Tibial artery (tissue), 4 donors: Measurements from ENCODE around the gene CDH4.

Experiments
- DNase-seq, 2 donors: peaks; one replicate each; pipeline ENCODE4 v3.0.0-alpha.2; 2019
- H3K27ac ChIP-seq, 2 donors: fragments of 200-600 bp; sonication (generic) in 1 of 2; 1 replicate in 1 of 2; 2 replicates in 1 of 2; pipeline ENCODE4 v1.5.1; 2018 to 2019; ENCODE audit warnings: mild to moderate bottlenecking in 1 of 2
- H3K27me3 ChIP-seq, 2 donors: fragments of 200-600 bp; sonication (generic) in 1 of 2; one replicate each; pipeline versions ENCODE4 v1.5.1 to v1.6.0; 2016 to 2019
- H3K36me3 ChIP-seq, 3 donors: fragments of 200-600 bp; sonication (generic) in 2 of 3; one replicate each; pipeline ENCODE4 v1.5.1; 2016 to 2019; ENCODE audit warnings: mild to moderate bottlenecking in 2 of 3
- H3K4me1 ChIP-seq, 4 donors: fragments of 200-600 bp; sonication (generic) in 2 of 4; 1 replicate in 3 of 4; 2 replicates in 1 of 4; pipeline ENCODE4 v1.5.1; 2016 to 2019
- H3K4me3 ChIP-seq, 2 donors: fragments of 200-600 bp; sonication (generic) in 1 of 2; 1 replicate in 1 of 2; 2 replicates in 1 of 2; pipeline ENCODE4 v1.5.1; 2018 to 2019; ENCODE audit warnings: mild to moderate bottlenecking in 2 of 2
- H3K9me3 ChIP-seq, 3 donors: fragments of 200-600 bp; sonication (generic) in 1 of 3; one replicate each; pipeline ENCODE4 v1.5.1; 2016 to 2019
- intact Hi-C: fragments of 100-400 bp; cut with DNase I; formaldehyde crosslinking; loops from one replicate; pipeline ENCODE4 v1.15.0; 2023; ENCODE audit warnings: low total_unique reads
- TF ChIP-seq, protein P1 (sequence below), 2 experiments: fragments of 200-600 bp in 1 of 2; fragments of 450-650 bp in 1 of 2; IDR thresholded peaks; one replicate each; pipeline ENCODE4 v1.5.1; 2017 to 2019; ENCODE audit warnings: antibody characterized with exemption in 2 of 2, mild to moderate bottlenecking in 1 of 2, moderate library complexity in 1 of 2

The CDH4 gene

DNA sequence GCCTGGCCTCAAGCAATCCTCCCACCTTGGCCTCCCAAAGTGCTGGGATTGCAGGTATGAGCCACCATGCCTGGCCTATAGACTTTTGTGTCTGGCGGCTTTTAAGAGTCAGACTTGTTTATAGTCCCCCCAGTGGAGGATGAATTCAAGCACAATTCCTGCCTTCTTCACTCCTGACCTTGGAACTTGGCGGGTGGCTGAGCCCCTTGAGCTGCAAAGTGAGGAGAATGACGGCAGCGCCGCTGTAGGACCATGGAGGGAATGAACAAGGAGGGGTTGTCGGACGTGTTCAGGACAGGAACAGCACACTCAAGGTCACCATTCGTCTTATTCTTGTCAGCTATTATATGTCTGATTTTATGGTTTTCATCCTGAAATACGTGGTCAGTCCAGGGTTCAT, 265.4 kb downstream of the CDH4 start:
- H3K27me3 ChIP-seq: peaks cover 0 to 41% of the 10 kb centered on the region in 2 donors
- DNase-seq: no peak
- intact Hi-C loops: no loop called here

DNA sequence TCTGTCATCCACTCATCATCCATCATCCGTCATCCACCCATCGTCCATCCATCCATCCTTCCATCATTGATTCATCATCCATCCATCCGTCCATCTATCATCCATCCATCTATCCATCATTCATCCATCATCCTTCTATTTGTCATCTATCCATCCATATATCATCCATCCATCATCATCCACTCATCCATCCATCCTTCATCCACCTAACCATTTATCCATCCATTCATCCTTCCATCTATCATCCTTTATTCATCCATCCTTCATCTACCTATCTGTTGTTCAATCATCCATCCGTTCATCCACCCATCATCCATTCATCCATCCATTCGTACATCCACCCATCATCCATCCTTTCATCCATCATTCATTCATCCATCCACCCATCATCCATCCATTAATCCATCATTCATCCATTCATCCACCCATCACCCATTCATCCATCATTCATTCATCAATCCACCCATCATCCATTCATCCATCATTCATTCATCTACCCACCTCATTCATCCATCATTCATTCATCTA, 266.4 kb downstream of the CDH4 start:
- no peaks in the 10 kb centered on the region for H3K36me3 ChIP-seq
- no peak overlapping the region for H3K27ac ChIP-seq
- intact Hi-C loops: no loop called here
- peaks cover 0 to 41% of the 10 kb centered on the region in 2 donors for H3K27me3 ChIP-seq
- no peak for DNase-seq
- no peaks in the 10 kb centered on the region for H3K9me3 ChIP-seq
- H3K4me1 ChIP-seq: no peaks in the 10 kb centered on the region
- no peak overlapping the region for H3K4me3 ChIP-seq
- TF ChIP-seq, protein P1, sequence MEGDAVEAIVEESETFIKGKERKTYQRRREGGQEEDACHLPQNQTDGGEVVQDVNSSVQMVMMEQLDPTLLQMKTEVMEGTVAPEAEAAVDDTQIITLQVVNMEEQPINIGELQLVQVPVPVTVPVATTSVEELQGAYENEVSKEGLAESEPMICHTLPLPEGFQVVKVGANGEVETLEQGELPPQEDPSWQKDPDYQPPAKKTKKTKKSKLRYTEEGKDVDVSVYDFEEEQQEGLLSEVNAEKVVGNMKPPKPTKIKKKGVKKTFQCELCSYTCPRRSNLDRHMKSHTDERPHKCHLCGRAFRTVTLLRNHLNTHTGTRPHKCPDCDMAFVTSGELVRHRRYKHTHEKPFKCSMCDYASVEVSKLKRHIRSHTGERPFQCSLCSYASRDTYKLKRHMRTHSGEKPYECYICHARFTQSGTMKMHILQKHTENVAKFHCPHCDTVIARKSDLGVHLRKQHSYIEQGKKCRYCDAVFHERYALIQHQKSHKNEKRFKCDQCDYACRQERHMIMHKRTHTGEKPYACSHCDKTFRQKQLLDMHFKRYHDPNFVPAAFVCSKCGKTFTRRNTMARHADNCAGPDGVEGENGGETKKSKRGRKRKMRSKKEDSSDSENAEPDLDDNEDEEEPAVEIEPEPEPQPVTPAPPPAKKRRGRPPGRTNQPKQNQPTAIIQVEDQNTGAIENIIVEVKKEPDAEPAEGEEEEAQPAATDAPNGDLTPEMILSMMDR (IDR thresholded peaks at IDR 0.05): no peak

More for the DNA sequence above, 265.4 kb downstream of the CDH4 start:
- TF ChIP-seq, protein P1 (IDR thresholded peaks at IDR 0.05): no peak
- Histone ChIP-seq H3K9me3 (no peaks in the 10 kb centered on the region), H3K36me3 (no peaks in the 10 kb centered on the region), H3K27ac (no peak overlapping the region), H3K4me1 (no peaks in the 10 kb centered on the region), H3K4me3 (no peak overlapping the region)

DNA sequence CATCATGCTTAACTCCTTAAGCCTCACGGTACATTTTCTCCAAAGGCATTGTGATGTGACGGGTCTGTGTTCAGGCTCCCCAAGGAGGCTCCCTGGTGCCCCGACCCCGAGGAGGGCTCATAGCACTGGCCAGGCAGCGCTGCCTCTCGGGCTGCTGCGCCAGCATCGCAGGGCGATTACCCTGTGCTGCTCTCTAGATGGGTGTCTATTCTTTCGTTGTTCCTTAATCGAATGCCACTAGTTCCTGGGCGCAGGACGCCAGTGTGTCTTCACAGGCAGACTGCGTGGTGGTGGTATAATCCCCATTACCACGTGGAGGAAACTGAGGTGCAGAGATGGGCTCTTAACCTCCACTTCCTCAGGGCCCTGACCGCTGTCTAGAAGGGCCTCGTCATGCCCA, 267.4 kb downstream of the CDH4 start:
- Histone ChIP-seq H3K27me3 (peaks cover 0 to 41% of the 10 kb centered on the region in 2 donors), H3K36me3 (no peaks in the 10 kb centered on the region), H3K4me3 (no peak overlapping the region), H3K27ac (no peak overlapping the region), H3K9me3 (no peaks in the 10 kb centered on the region), H3K4me1 (no peaks in the 10 kb centered on the region)
- intact Hi-C loops: no loop called here
- DNase-seq: no peak
- TF ChIP-seq, protein P1 (IDR thresholded peaks at IDR 0.05): no peak

DNA sequence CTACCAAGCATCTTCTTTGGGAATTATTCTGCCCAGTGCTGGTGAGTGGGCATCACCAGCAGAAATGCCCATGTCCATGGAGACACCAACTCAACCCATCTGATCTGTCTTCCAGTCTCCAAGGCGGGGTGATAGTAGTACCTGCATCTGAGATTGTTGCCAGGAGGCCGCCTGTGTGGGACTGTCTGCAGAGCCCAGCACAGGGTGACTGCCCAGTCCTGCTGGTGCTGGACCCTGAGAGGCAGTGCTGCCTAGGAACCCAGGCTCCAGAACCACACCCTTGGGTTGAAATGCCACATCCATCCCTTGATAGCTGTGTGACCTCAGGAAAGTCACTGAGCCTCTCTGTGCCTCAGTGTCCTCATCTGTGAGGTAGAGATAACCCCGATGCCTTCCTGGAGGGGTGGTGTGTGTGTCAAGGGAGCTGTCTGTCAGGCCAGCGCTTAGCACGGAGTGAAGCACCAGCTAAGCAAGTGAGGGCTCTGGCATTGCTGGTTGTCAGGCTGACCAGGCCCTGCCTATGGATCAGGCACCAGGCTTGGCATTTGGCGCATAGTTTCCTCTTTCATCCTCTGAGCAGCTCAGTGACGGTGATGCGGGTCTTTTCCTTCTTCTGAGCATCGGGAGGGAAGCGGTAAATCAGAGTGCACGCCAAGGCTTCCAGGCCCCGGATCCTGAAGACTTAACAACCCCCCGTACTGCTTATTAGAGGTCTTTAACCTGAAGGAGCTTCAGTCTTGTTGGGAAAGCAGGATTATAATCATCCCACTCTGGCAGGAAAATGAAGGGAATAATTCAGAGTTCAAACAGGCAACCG, 268.2 kb downstream of the CDH4 start:
- TF ChIP-seq, protein P1 (IDR thresholded peaks at IDR 0.05): no peak
- Histone ChIP-seq H3K4me1 (no peaks in the 10 kb centered on the region), H3K4me3 (no peak overlapping the region), H3K9me3 (no peaks in the 10 kb centered on the region), H3K27me3 (peaks cover 0 to 37% of the 10 kb centered on the region in 2 donors), H3K27ac (no peak overlapping the region), H3K36me3 (no peaks in the 10 kb centered on the region)
- DNase-seq: no peak
- intact Hi-C loops: no loop called here

DNA sequence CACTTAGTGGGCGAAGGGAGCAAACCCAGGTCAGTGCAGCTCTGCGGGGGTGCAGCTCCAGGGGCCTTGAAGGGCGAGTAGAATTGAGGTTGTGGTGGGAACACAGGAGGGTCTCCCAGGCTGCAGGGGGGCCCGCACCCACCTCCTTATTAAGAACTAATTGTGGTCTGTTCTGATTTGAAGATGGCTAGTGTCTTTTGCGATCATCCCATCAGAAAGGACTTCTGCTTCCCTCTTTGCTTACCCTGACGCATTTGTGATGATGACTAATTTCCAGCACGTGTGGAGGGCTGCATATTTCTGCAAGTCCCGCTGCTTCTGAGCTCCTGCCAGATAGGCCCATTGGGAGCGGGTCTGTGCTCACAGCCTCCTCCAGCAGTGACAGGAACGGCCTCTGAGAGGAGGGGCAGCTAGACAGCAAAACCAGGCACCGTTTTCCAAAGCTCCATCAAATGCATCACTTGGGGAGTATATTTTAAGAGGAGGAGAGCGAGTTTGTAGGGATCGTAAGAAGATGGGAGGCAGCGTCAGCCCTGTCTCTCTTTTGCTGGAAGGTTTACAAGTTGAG, 268.9 kb downstream of the CDH4 start:
- H3K9me3 ChIP-seq: no peaks in the 10 kb centered on the region
- H3K36me3 ChIP-seq: no peaks in the 10 kb centered on the region
- DNase-seq: no peak
- H3K27ac ChIP-seq: no peak overlapping the region
- TF ChIP-seq, protein P1 (IDR thresholded peaks at IDR 0.05): no peak
- no peak overlapping the region for H3K4me3 ChIP-seq
- peaks cover 0 to 30% of the 10 kb centered on the region in 2 donors for H3K27me3 ChIP-seq
- H3K4me1 ChIP-seq: no peaks in the 10 kb centered on the region
- intact Hi-C loops: no loop called here
